HG03565 (cell line): ENCODE data around the gene ZIK1.

Experiments used
- ATAC-seq: cut with Tn5 transposase; IDR thresholded peaks from one replicate; pipeline ENCODE4 v1.9.1; 2021; ENCODE audit warnings: mild to moderate bottlenecking, moderate library complexity; ENCODE audit not compliant: unreplicated experiment

ZIK1 gene

GRCh38 chr19:57583521-57584416 lies at the start of gene ZIK1:
Gene ZIK1 (plus strand): TSS chr19:57584145. CDS start chr19:57584357, 212 bp downstream.
- ATAC-seq, result peak; percentile 75

GRCh38 chr19:57537953-57538547 lies 45.9 kb upstream of the ZIK1 start:
- no peak for ATAC-seq

- ATAC-seq, result no peak
Observed at GRCh38 chr19:57546513-57546912, 37.4 kb upstream of the ZIK1 start.

- ATAC-seq, result no peak
Observed at GRCh38 chr19:57552432-57552831, 31.5 kb upstream of the ZIK1 start.

- no peak for ATAC-seq
Observed at GRCh38 chr19:57557659-57558058, 26.3 kb upstream of the ZIK1 start.

- no peak for ATAC-seq
Observed at GRCh38 chr19:57558525-57558924, 25.4 kb upstream of the ZIK1 start.

- no peak for ATAC-seq
Observed at GRCh38 chr19:57559008-57559403, 24.9 kb upstream of the ZIK1 start.

GRCh38 chr19:57559404-57560025 lies 24.4 kb upstream of the ZIK1 start, which contains the start of gene ZNF550:
Gene ZNF550 (minus strand): TSS chr19:57559863. CDS start chr19:57559682, 181 bp downstream.
- ATAC-seq, result peak; percentile 85

- ATAC-seq, result no peak
Observed at GRCh38 chr19:57560049-57560491, 23.9 kb upstream of the ZIK1 start.

GRCh38 chr19:57563547-57563946 lies 20.4 kb upstream of the ZIK1 start:
- no peak for ATAC-seq

- ATAC-seq, result no peak
Observed at GRCh38 chr19:57566396-57567265, 17.3 kb upstream of the ZIK1 start.

- ATAC-seq, result no peak
Observed at GRCh38 chr19:57570707-57571106, 13.2 kb upstream of the ZIK1 start.

GRCh38 chr19:57572415-57572947 lies 11.5 kb upstream of the ZIK1 start:
- no peak for ATAC-seq

- ATAC-seq, result no peak
Observed at GRCh38 chr19:57576661-57577060, 7.3 kb upstream of the ZIK1 start.

- peak; percentile 95 for ATAC-seq
Observed at GRCh38 chr19:57578487-57579205, 5.3 kb upstream of the ZIK1 start, which contains the start of gene ZNF416. Gene ZNF416 (minus strand): TSS chr19:57578911. CDS start chr19:57578704, 207 bp downstream.

- ATAC-seq, result no peak
Observed at GRCh38 chr19:57583104-57583520, 833 bp upstream of the ZIK1 start.

- ATAC-seq, result no peak
Observed at GRCh38 chr19:57587529-57587928, 3.6 kb downstream of the ZIK1 start.

- peak; percentile 22 for ATAC-seq
Observed at GRCh38 chr19:57599377-57599760, 15.4 kb downstream of the ZIK1 start.

- peak; percentile 92 for ATAC-seq
Observed at GRCh38 chr19:57599761-57600383, 15.9 kb downstream of the ZIK1 start, which contains the start of gene ZNF530. Gene ZNF530 (plus strand): TSS chr19:57599885. CDS start chr19:57604346, 4,461 bp downstream.
